IPS-20b (cell line): ENCODE results near the gene TALDO1.

Experiments
- H3K27ac ChIP-seq: one replicate; pipeline ENCODE4 v1.5.1; 2013; ENCODE audit warnings: low read length
- H3K27me3 ChIP-seq: 2 replicates; pipeline ENCODE4 v1.6.1; 2013; ENCODE audit warnings: mild to moderate bottlenecking, low read length, inconsistent platforms; ENCODE audit not compliant: insufficient read depth
- H3K36me3 ChIP-seq: 2 replicates; pipeline ENCODE4 v1.6.1; 2013; ENCODE audit warnings: low read depth, mild to moderate bottlenecking, inconsistent platforms, low read length, moderate library complexity; ENCODE audit not compliant: insufficient read depth
- H3K4me1 ChIP-seq: 2 replicates; pipeline ENCODE4 v1.6.1; 2013; ENCODE audit warnings: mild to moderate bottlenecking, control low read depth, inconsistent platforms, low read length, moderate library complexity; ENCODE audit not compliant: insufficient read depth
- H3K4me3 ChIP-seq: 2 replicates; pipeline ENCODE4 v1.5.1; 2013; ENCODE audit warnings: mild to moderate bottlenecking, low read length, inconsistent platforms
- H3K9ac ChIP-seq: 2 replicates; pipeline ENCODE4 v1.6.1; 2013; ENCODE audit warnings: low read depth, mild to moderate bottlenecking, inconsistent platforms, low read length, moderate library complexity
- H3K9me3 ChIP-seq: 2 replicates; pipeline ENCODE4 v1.6.1; 2013; ENCODE audit warnings: mild to moderate bottlenecking, low read depth, low read length, inconsistent platforms; ENCODE audit not compliant: insufficient read depth

The TALDO1 gene

DNA sequence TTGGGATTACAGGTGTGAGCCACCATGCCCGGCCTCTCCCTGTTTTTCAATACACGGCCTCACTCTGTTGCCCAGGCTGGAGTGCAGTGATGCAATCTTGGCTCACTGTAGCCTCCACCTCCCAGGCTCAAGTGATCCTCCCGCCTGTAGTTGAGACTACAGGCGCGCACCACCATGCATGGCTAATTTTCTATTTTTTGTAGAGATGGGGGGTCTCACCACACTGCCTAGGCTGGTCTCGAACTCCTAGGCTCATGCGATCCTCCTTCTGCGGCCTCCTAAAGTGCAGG, 18.5 kb downstream of the TALDO1 start:
- no peaks in the 10 kb centered on the region for H3K4me1 ChIP-seq
- H3K27ac ChIP-seq = no peak overlapping the region
- H3K27me3 ChIP-seq = no peaks in the 10 kb centered on the region
- peaks cover 74% of the 10 kb centered on the region for H3K36me3 ChIP-seq
- H3K4me3 ChIP-seq = no peak overlapping the region
- no peaks in the 10 kb centered on the region for H3K9me3 ChIP-seq
- H3K9ac ChIP-seq = no peak overlapping the region

GRCh38 chr11:766106-766935, 19.1 kb downstream of the TALDO1 start:
- no peaks in the 10 kb centered on the region for H3K9me3 ChIP-seq
- H3K4me1 ChIP-seq = no peaks in the 10 kb centered on the region
- no peak overlapping the region for H3K27ac ChIP-seq
- no peaks in the 10 kb centered on the region for H3K27me3 ChIP-seq
- H3K9ac ChIP-seq = no peak overlapping the region
- H3K36me3 ChIP-seq = peaks cover 74% of the 10 kb centered on the region
- H3K4me3 ChIP-seq = no peak overlapping the region

DNA sequence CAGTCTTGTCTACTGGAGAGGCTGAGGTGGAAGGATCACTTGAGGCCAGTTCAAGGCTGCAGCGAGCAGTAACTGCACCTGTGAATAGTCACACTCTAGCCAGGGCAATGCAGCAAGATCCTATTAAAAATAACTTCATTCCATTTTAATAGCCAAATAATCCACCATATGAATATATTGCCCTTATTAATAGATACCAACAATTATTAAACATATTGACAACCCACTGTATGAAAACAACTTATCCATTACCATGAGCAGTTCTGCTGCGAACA, 19.6 kb downstream of the TALDO1 start:
- no peak overlapping the region for H3K4me3 ChIP-seq
- no peaks in the 10 kb centered on the region for H3K27me3 ChIP-seq
- no peaks in the 10 kb centered on the region for H3K9me3 ChIP-seq
- H3K9ac ChIP-seq = no peak overlapping the region
- H3K36me3 ChIP-seq = peaks cover 71% of the 10 kb centered on the region
- no peaks in the 10 kb centered on the region for H3K4me1 ChIP-seq
- H3K27ac ChIP-seq = no peak overlapping the region

- Histone ChIP-seq H3K36me3 (peaks cover 67% of the 10 kb centered on the region), H3K4me3 (no peak overlapping the region), H3K27ac (no peak overlapping the region), H3K4me1 (no peaks in the 10 kb centered on the region), H3K9ac (no peak overlapping the region), H3K9me3 (no peaks in the 10 kb centered on the region), H3K27me3 (no peaks in the 10 kb centered on the region)
These were observed 20.0 kb downstream of the TALDO1 start for GRCh38 chr11:767238-767637.

DNA sequence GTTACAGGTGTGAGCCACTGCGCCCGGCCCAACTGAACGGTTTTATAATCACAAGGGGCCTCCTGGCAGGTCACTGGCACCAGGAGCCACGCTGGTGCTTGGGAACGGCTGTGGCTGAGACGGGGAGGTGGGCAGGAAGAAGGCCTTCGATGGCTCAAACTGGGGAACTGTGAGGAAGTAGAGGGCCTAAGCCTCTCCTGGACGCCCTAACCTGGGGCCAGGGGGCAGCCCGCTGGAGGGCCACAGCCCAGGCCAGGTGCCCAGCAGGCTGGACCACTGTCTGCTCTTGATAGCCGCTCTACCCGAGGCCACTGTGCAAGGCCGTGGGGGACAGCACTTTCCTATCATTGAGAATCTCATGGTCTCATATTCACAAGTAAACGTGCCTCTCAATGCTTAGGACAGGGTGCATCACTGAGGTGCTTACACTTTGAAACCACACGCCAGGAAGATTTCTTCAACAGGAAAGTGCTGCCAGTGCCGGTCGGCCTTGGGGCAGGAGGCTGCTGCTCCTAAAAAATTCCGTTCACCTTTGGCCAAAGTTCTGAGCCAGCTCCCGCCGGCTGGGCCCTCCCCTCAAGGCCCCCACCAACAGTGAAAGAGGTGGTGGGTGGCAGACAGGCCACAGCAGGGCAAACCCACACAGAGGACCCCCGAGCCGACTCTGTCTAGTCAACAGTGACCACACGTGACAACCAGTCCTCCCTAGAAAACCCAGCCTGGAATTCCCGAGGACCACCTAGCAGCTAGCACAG, 22.8 kb downstream of the TALDO1 start:
- no peaks in the 10 kb centered on the region for H3K27me3 ChIP-seq
- peaks cover 53% of the 10 kb centered on the region for H3K36me3 ChIP-seq
- H3K9me3 ChIP-seq = no peaks in the 10 kb centered on the region
- no peak overlapping the region for H3K9ac ChIP-seq
- no peak overlapping the region for H3K27ac ChIP-seq
- no peaks in the 10 kb centered on the region; the same call in 1 of the 2 replicates for H3K4me1 ChIP-seq
- no peak overlapping the region for H3K4me3 ChIP-seq

DNA sequence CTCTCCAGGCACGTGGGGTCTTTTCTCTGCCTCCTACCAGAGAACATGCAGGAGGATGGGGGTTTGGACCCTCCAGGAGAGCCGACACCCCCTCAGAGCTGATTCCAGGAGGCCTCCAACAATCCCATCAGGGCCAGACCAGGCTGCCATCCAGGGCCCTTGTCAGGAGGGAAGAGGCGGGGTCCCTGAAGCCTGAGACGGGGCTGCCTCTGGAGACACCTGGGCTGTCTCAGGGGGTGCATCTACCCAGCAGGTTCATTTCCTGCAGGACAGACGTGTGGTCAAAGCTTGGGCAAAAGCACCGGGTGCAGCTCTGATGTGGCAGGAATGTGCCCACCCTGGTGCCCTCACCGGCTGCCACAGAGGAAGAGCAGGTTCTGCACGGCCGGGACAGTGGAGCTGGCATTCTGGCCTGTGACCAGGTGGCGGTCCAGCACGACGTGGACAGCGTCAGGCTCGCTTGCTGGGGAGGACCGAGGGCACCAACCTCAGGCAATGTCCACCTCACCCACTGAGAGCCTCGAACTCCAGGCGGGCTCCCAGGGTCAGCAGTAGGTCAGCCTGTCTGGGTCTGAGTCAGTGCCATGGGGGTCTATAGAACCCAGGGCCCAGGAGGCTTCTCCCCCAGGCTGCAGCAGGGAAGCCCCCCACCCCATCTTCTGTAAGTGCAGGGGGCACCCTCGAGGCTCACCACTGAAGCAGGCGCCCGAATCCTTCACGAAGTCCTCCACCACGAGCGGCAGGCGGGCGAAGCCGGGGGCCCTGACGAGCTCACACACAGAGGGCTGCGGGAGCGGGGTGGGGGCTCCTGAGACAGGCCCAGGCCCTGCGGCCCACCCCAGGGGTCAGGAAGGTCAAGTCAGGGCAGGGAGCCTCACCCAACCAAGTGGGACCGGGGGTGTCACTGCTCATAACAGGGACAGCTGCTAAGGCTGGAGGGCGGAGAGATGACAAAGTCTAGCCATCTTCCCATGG, 23.7 kb downstream of the TALDO1 start:
- Histone ChIP-seq H3K36me3 (peaks cover 46% of the 10 kb centered on the region), H3K4me3 (no peak overlapping the region), H3K27me3 (no peaks in the 10 kb centered on the region), H3K9me3 (no peaks in the 10 kb centered on the region), H3K4me1 (peaks cover 6% of the 10 kb centered on the region), H3K27ac (no peak overlapping the region), H3K9ac (no peak overlapping the region)

- Histone ChIP-seq H3K9me3 (no peaks in the 10 kb centered on the region), H3K27me3 (no peaks in the 10 kb centered on the region), H3K4me1 (peaks cover 6% of the 10 kb centered on the region), H3K27ac (no peak overlapping the region), H3K9ac (no peak overlapping the region), H3K36me3 (peaks cover 38% of the 10 kb centered on the region), H3K4me3 (no peak overlapping the region)
These were observed 24.4 kb downstream of the TALDO1 start for GRCh38 chr11:771617-772204.

DNA sequence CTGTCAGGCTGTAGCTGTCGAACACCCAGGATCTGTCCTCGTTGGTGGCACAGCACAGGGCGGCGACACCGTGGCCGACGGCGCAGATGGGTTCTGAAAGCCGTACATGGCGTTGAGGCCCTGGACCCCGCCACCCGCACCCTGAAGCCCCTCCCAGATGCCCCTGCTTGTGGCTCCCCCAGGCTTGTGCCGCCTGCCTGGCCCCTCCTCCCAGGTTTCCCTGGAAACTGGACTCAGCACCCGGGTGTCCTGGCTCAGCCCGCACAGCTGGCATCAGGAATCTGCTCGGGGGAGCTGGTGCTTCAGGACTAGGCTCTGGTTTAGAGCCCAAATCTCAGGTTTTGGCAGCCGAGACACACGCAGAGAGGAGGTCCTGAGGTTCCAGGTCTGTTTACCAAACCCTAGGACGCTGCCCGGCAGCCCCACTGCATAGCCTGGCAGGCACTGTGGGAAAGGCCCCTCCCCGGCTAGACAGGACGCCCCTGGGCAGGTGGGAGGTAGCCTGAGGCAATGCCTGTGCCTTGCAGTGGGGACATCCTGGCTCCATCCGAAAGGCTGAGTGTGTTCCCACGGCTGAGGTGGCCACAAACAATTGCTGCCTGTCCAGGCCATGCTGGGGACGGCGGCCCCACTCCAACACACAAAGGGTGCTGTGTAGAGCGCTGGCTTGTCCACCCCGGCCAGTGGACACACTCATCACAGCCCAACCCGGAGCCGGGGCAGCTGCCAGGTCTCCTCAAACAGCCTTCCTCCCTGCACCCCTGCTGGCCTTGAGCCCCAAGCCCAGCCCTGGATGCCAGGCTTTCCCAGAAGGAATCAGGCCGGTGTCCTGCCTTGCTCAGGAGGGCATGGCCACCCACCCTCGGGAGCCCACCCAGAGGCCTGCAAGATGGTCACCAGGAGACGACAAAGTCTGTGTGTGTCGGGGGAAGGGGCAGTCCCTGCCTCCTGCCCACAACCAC, 25.4 kb downstream of the TALDO1 start:
- no peak overlapping the region for H3K27ac ChIP-seq
- no peaks in the 10 kb centered on the region for H3K9me3 ChIP-seq
- no peaks in the 10 kb centered on the region for H3K27me3 ChIP-seq
- H3K9ac ChIP-seq = no peak overlapping the region
- peaks cover 6% of the 10 kb centered on the region for H3K4me1 ChIP-seq
- H3K36me3 ChIP-seq = peaks cover 30% of the 10 kb centered on the region
- H3K4me3 ChIP-seq = no peak overlapping the region

- Histone ChIP-seq H3K9ac (no peak overlapping the region), H3K27me3 (no peaks in the 10 kb centered on the region), H3K27ac (no peak overlapping the region), H3K4me1 (peaks cover 9% of the 10 kb centered on the region), H3K4me3 (no peak overlapping the region), H3K9me3 (no peaks in the 10 kb centered on the region), H3K36me3 (peaks cover 30% of the 10 kb centered on the region)
These were observed 26.2 kb downstream of the TALDO1 start for GRCh38 chr11:773425-773824.

DNA sequence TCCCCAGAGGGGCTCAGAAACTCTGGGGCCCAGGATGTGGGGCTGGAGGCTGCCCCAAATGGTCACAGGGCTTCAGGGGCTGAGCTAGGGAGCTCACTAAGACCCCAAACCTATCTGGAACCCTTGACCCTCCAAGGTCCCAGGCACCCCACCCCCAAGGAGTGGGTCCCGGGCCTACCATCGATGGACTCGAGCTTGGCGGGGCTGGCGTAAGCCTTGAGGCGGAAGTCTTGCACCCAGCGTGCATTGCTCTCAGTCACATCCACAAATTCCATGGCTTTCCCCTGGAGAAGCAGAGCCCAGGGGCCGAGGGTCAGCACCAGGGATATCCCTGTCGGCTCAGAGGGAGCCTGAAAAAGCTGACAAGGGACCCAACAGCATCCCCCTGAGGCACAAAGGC, 26.6 kb downstream of the TALDO1 start:
- Histone ChIP-seq H3K27me3 (no peaks in the 10 kb centered on the region), H3K9ac (no peak overlapping the region), H3K36me3 (peaks cover 30% of the 10 kb centered on the region), H3K4me1 (peaks cover 9% of the 10 kb centered on the region), H3K4me3 (no peak overlapping the region), H3K27ac (no peak overlapping the region), H3K9me3 (no peaks in the 10 kb centered on the region)
